Motor neuron (in vitro differentiated cells): Measurements from ENCODE around the gene SGF29. TPM values are rescaled to one million over a fixed set of nuclear protein-coding genes. Genes with fewer than 3 reads are reported as not detected.
"Not testable (repeated sequence)": the region's sequence is repeated elsewhere in the genome, so short reads cannot be mapped to it uniquely, and the experiment has no call there.

Source experiments
- ATAC-seq, 8 experiments: fragments of 200-7000 bp; cut with Tn5 transposase; replicated peaks in 6 of 8; 2 replicates each; pipeline ENCODE4 v1.8.0; 2021; ENCODE audit warnings: mild to moderate bottlenecking in 8 of 8, moderate library complexity in 8 of 8
- H3K27ac ChIP-seq, 2 donors: fragments of 250-450 bp; sonication (Bioruptor Pico); 2 replicates each; pipeline ENCODE4 v1.9.0; 2021; ENCODE audit warnings: antibody characterized with exemption in 2 of 2, mild to moderate bottlenecking in 2 of 2, moderate library complexity in 1 of 2
- H3K4me1 ChIP-seq, 2 donors: fragments of 250-450 bp; sonication (Bioruptor Pico); replicated peaks in 1 of 2; 2 replicates each; pipeline ENCODE4 v1.6.1; 2021; ENCODE audit warnings: antibody characterized with exemption in 2 of 2, mild to moderate bottlenecking in 2 of 2, moderate library complexity in 1 of 2
- H3K4me3 ChIP-seq, 5 donors: fragments of 250-450 bp; sonication (Bioruptor Pico); 2 replicates each; pipeline ENCODE4 v1.9.0; 2021; ENCODE audit warnings: antibody characterized with exemption in 5 of 5, mild to moderate bottlenecking in 5 of 5, moderate library complexity in 4 of 5
- WGBS, 10 experiments: fragments of 450-650 bp; shearing (Covaris generic); methylation state at CpG; one replicate each; pipeline ENCODE4 v1.0.0; 2022; 5-methylcytosine and 5-hydroxymethylcytosine counted together
- in situ Hi-C, 9 experiments: fragments of 400-800 bp; cut with MboI; loops; one replicate each; pipeline ENCODE4 v1.15.0; 2021; ENCODE audit warnings: low sequenced_read_pairs in 9 of 9, low pct_unique_long_range_greater_than_20kb in 2 of 9; ENCODE audit not compliant: unreplicated experiment in 9 of 9
- total RNA-seq, 8 experiments: library from RNA; unstranded; fragments of 300-600 nt; gene quantifications; 2 replicates each; pipeline versions ENCODE4 v1.2.3 to v1.2.4, GENCODE V29; 2022

The SGF29 gene
- total RNA-seq, 8 experiments from 2014 or later: 16.5 to 35.0 (median 24.7) TPM

GRCh38 chr16:28558456-28558855, 4.7 kb downstream of the SGF29 start:
- ATAC-seq: no peak
- WGBS, 10 experiments: 0 to 97% (median 75%) methylated on average over 1 to 3 of the region's 3 CpGs; no CpG with 5 or more reads in 3 of the 10 experiments
- Histone ChIP-seq H3K4me1 (peaks cover 0 to 6% of the 10 kb centered on the region in 2 donors), H3K4me3 (no peak overlapping the region), H3K27ac (no peak overlapping the region)
- in situ Hi-C loops: no loop called here

- Histone ChIP-seq H3K4me1 (no peaks in the 10 kb centered on the region), H3K4me3 (no peak overlapping the region), H3K27ac (no peak overlapping the region)
- no peak for ATAC-seq
- 45 to 100% (median 81%) methylated on average over 1 to 3 of the region's 7 CpGs; no CpG with 5 or more reads in 2 of the 10 experiments for WGBS, 10 experiments
- in situ Hi-C loops: no loop called here
These were observed 8.0 kb downstream of the SGF29 start for GRCh38 chr16:28561557-28562187.

DNA sequence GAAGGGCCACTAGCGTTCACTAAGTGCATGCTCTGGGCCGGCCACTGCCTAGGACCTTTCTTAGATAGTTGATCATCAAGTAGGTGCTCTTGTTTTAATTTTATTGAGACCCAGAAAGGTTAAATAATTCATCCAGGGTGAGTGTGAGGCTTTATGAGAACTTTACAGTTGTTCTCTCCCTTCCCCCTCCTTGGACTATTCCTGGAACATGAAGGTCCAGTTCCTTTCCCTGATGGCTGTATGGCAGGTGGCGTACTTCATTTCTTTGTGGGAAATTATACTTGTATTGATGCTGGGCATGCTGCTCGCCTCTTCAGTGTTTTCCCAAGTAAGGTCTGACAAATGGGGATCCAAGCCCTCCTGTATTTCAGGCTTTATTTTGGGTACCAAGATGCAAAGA, 8.5 kb downstream of the SGF29 start:
- Histone ChIP-seq H3K27ac (no peak overlapping the region), H3K4me1 (no peaks in the 10 kb centered on the region), H3K4me3 (no peak overlapping the region)
- ATAC-seq: no peak
- 85 to 100% (median 98%) methylated on average over 1 to 4 of the region's 4 CpGs; no CpG with 5 or more reads in 2 of the 10 experiments for WGBS, 10 experiments
- in situ Hi-C loops: no loop called here

GRCh38 chr16:28563218-28563617, 9.5 kb downstream of the SGF29 start:
- Histone ChIP-seq H3K4me1 (no peaks in the 10 kb centered on the region), H3K27ac (no peak overlapping the region), H3K4me3 (no peak overlapping the region)
- 50 to 100% (median 89%) methylated on average over 1 to 6 of the region's 6 CpGs; no CpG with 5 or more reads in 1 of the 10 experiments for WGBS, 10 experiments
- no peak for ATAC-seq
- in situ Hi-C loops: no loop called here

DNA sequence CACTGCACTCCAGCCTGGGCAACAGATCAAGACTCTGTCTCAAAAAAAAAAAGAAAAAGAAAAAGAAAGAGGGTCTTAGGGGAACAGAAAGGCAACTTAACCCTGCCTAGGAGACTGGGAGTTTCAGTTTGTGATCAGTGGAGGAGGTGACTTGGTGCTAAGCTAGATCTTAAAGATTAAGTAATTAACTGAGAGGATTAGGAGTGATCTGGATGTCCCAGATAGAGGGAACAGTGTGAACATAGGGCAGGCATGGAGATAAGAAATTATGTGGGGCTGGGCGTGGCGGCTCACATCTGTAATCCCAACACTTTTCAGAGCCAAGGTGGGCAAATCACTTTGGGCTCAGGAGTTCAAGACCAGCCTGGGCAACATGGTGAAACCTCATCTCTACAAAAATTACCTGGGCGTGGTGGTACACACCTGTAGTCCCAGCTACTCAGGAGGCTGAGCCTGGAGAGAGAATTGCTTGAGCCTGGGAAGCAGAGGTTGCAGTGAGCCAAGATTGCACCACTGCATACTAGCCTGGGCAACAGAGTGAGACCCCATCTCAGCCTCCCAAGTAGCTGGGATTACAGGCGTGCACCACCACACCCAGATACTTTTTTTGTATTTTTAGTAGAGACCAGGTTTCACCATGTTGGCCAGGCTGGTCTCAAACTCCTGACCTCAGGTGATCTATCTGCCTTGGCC, 12.7 kb downstream of the SGF29 start:
- 67 to 100% (median 100%) methylated on average over 1 to 4 of the region's 4 CpGs; no CpG with 5 or more reads in 3 of the 10 experiments for WGBS, 10 experiments
- H3K4me3 ChIP-seq, ATAC-seq, H3K27ac ChIP-seq, in situ Hi-C loops, H3K4me1 ChIP-seq: not testable (repeated sequence)

- H3K4me3 ChIP-seq: no peak overlapping the region
- H3K4me1 ChIP-seq: peaks cover 0 to 4% of the 10 kb centered on the region in 2 donors
- H3K27ac ChIP-seq: no peak overlapping the region
- no peak for ATAC-seq
- in situ Hi-C loops: no loop called here
- WGBS, 10 experiments: 88 to 100% (median 100%) methylated on average over 1 to 2 of the region's 2 CpGs; no CpG with 5 or more reads in 2 of the 10 experiments
These were observed 13.6 kb downstream of the SGF29 start for GRCh38 chr16:28567292-28567691.

DNA sequence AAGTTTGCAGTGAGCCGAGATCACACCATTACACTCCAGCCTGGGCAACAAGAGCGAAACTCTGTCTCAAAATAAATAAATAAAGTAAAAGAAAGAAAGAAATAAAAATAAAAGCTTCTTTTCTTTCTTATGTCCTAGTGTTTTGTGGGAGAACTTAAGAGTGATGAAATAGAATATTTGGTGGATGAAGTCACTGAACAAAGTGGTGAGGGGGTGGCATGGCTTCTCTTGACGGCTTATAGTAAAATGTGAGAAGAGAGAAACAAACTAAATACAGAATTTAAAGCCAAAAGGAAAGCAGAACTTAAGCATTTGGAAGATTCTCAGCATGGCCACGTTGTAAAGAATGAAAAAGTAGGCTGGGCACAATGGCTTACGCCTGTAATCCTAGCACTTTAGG, 15.3 kb downstream of the SGF29 start:
- H3K27ac ChIP-seq: no peak overlapping the region
- H3K4me1 ChIP-seq: peaks cover 2 to 17% of the 10 kb centered on the region in 2 donors
- in situ Hi-C loops: no loop called here
- no peak for ATAC-seq
- 76 to 100% (median 89%) methylated on average over 2 to 5 of the region's 5 CpGs for WGBS, 10 experiments
- no peak overlapping the region for H3K4me3 ChIP-seq

- no peak overlapping the region for H3K27ac ChIP-seq
- in situ Hi-C loops: no loop called here
- no peak overlapping the region for H3K4me3 ChIP-seq
- ATAC-seq: no peak
- WGBS, 10 experiments: 94 to 100% (median 96%) methylated on average over 1 to 4 of the region's 4 CpGs; no CpG with 5 or more reads in 3 of the 10 experiments
- peaks cover 2 to 17% of the 10 kb centered on the region in 2 donors for H3K4me1 ChIP-seq
These were observed 16.4 kb downstream of the SGF29 start for GRCh38 chr16:28569968-28570752.

GRCh38 chr16:28572696-28573510, 19.2 kb downstream of the SGF29 start:
- 20 to 63% (median 43%) methylated on average over 1 to 6 of the region's 15 CpGs; no CpG with 5 or more reads in 3 of the 10 experiments for WGBS, 10 experiments
- in situ Hi-C loops: no loop called here
- Histone ChIP-seq H3K4me3 (no peak overlapping the region), H3K4me1 (peaks cover 2 to 17% of the 10 kb centered on the region in 2 donors), H3K27ac (no peak overlapping the region)
- peak in 7 of 8 experiments; percentile 49 to 95 (median 93) for ATAC-seq

DNA sequence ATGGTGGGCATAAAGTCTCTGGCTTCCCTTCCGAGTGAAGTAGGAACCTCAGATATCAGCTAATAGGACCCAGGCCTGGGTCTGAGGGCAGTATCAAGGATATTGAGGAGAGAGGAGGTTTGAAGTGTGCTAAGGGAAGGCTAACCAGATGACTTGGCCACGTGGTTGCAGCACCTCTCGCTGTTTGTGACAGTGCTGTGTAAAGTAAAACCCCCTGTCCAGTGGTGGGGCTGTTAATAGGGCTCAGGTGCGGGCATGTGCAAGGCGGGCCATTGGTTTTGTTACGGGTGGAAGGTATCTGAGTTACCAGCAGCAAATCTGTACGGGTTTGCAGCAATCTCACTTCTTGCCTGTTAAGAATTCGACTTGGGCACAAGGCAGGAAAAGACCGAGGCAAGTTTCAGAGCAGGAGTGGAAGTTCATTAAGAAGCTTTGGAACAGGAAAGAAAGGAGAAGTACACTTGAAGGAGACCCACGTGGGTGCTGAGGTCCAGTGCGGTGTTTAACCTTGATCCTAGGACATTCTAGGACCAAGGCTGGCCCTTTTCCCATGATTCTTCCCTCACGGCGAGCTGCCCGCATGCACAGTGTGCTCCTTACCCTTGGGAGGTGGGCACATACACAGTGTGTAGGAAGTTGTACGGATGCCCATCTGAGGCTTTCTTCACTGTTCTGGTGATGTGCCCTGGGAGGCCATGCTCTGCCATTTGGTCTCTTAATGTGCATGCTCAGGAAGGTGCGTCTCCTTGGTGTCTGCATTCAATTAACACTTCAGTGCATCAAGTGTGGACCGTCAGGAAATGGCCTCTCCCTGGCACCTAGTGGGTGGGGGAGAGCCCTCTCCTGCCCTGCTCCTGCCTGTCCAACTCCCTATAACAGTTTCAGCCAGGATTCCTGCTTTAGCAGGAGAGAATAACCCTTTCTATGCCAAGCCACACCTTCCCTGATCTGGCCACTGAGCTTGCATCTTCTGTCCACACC, 20.3 kb downstream of the SGF29 start:
- in situ Hi-C loops: no loop called here
- WGBS, 10 experiments: 65 to 97% (median 85%) methylated on average over 2 to 15 of the region's 17 CpGs; no CpG with 5 or more reads in 2 of the 10 experiments
- Histone ChIP-seq H3K27ac (no peak overlapping the region), H3K4me1 (peaks cover 2 to 17% of the 10 kb centered on the region in 2 donors), H3K4me3 (no peak overlapping the region)
- ATAC-seq: peak in 1 of 8 experiments; percentile 19

GRCh38 chr16:28574925-28575324, 21.2 kb downstream of the SGF29 start:
- ATAC-seq: peak in 1 of 8 experiments; percentile 41
- WGBS, 10 experiments: 30 to 100% (median 92%) methylated on average over 1 to 2 of the region's 2 CpGs; no CpG with 5 or more reads in 4 of the 10 experiments
- in situ Hi-C loops: no loop called here
- H3K4me1 ChIP-seq: peaks cover 2 to 17% of the 10 kb centered on the region in 2 donors
- no peak overlapping the region for H3K27ac ChIP-seq
- H3K4me3 ChIP-seq: no peak overlapping the region
